Suprapubic skin (tissue), 3 donors: ENCODE data around the gene OR6N1.

Experiments
- POLR2A ChIP-seq, 2 donors: fragments of 450-650 bp; IDR thresholded peaks; one replicate each; pipeline ENCODE4 v1.6.1; 2017; ENCODE audit warnings: antibody characterized with exemption in 2 of 2, mild to moderate bottlenecking in 2 of 2, moderate library complexity in 2 of 2
- TF ChIP-seq, protein P1 (sequence below), 2 donors: fragments of 200-600 bp in 1 of 2; fragments of 450-650 bp in 1 of 2; sonication (generic) in 1 of 2; IDR thresholded peaks; one replicate each; pipeline ENCODE4 v1.5.1; 2016 to 2019; ENCODE audit warnings: antibody characterized with exemption in 2 of 2, mild to moderate bottlenecking in 1 of 2, moderate library complexity in 1 of 2

DNA sequence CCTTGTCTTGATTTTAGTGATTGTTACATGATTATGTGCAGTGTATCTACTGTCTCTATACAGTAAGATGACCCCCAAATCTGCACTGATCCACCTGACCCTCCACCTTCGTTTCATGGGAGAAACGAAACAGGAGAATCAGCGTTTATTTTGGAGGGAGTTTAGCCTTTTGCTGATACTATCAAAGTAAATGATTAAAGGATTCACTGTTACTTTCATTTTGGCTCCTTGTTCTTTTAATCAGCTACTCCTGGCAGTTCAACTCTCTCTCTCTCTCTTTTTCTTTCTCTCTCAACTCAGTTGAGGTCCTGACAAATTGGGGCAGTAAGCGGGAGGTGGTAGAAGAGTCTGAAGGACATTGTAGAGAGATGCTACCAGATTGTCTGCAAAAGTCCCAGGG, 41.5 kb downstream of the OR6N1 start:
- TF ChIP-seq, protein P1, sequence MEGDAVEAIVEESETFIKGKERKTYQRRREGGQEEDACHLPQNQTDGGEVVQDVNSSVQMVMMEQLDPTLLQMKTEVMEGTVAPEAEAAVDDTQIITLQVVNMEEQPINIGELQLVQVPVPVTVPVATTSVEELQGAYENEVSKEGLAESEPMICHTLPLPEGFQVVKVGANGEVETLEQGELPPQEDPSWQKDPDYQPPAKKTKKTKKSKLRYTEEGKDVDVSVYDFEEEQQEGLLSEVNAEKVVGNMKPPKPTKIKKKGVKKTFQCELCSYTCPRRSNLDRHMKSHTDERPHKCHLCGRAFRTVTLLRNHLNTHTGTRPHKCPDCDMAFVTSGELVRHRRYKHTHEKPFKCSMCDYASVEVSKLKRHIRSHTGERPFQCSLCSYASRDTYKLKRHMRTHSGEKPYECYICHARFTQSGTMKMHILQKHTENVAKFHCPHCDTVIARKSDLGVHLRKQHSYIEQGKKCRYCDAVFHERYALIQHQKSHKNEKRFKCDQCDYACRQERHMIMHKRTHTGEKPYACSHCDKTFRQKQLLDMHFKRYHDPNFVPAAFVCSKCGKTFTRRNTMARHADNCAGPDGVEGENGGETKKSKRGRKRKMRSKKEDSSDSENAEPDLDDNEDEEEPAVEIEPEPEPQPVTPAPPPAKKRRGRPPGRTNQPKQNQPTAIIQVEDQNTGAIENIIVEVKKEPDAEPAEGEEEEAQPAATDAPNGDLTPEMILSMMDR (IDR thresholded peaks at IDR 0.05), result no peak
- no peak for TF ChIP-seq POLR2A (IDR thresholded peaks at IDR 0.05)
